D721Med (cell line): Measurements from ENCODE around the gene HUWE1.

Experiments used
- DNase-seq: peaks from one replicate; pipeline ENCODE4 v3.0.0; 2011; ENCODE audit warnings: low spot score; ENCODE audit not compliant: insufficient read length
- FAIRE-seq: peaks from 2 replicates; lab custom pipeline; 2011; peaks lifted over from hg19 to GRCh38; lab: Jason Lieb, UNC
- TF ChIP-seq, protein P1 (sequence below): IDR thresholded peaks from 2 replicates; pipeline ENCODE4 v1.5.1; 2012; ENCODE audit warnings: mild to moderate bottlenecking, control low read depth; ENCODE audit not compliant: insufficient read depth; ENCODE audit errors: missing control alignments

HUWE1 gene

DNA sequence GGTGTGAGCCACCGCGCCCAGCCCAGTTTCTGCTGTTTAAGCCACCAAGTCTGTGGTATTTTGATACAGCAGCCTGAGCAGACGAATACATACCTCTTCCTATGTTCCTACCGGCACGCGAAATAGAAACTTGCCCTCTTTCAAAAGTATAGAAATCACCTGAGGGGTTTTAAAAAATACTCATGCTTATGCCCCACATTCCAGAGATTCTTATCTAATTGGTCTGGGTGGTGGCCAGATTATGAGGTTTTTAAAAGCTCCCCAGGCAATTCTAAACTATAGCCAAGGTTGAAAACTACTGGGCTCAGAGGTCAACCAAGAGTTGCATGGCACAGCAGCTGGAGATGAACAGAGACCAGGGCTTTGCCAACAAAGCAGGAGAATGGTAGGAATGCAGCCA is 24.9 kb upstream of the HUWE1 start:
- no peak for FAIRE-seq

DNA sequence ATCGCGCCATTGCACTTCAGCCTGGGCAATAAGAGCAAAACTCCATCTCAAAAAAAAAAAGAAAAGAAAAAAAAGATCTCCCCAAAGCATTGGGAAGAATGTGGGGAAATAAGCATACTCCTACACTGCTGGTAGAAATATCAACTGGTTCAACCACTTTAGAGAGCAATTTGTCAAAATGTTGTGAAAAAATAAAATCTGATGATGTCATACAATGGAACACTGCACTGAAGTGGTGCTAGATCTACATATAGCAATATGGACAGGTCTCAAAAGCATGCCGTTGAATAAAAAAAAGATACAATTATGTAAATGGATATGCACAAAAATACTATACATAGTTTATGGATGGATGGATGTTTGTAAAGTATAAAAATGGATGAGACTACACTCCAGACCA is 18.3 kb upstream of the HUWE1 start:
- DNase-seq = no peak
- TF ChIP-seq, protein P1, sequence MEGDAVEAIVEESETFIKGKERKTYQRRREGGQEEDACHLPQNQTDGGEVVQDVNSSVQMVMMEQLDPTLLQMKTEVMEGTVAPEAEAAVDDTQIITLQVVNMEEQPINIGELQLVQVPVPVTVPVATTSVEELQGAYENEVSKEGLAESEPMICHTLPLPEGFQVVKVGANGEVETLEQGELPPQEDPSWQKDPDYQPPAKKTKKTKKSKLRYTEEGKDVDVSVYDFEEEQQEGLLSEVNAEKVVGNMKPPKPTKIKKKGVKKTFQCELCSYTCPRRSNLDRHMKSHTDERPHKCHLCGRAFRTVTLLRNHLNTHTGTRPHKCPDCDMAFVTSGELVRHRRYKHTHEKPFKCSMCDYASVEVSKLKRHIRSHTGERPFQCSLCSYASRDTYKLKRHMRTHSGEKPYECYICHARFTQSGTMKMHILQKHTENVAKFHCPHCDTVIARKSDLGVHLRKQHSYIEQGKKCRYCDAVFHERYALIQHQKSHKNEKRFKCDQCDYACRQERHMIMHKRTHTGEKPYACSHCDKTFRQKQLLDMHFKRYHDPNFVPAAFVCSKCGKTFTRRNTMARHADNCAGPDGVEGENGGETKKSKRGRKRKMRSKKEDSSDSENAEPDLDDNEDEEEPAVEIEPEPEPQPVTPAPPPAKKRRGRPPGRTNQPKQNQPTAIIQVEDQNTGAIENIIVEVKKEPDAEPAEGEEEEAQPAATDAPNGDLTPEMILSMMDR = no peak
- FAIRE-seq = no peak

More for the DNA sequence above, 24.9 kb upstream of the HUWE1 start:
- DNase-seq = no peak
- TF ChIP-seq, protein P1 = no peak

DNA sequence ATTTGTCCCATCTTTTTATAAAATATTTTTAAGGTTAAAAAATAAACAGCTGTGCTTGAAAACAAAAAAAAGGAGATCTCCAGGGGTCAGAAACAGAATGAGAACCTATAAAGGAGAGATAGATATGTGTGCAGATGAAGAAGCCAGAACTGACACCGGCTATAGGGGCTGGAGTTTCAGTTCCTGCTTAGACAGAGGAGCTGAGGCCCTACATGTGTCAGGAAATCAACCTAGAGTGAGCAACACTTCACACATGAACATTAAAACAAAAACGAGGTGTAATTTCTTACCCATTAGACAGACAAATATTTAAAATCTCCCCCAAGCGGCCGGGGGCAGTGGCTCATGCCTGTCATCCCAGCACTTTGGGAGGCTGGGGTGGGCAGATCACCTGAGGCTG is 17.8 kb upstream of the HUWE1 start:
- FAIRE-seq (no peak), DNase-seq (no peak)
- TF ChIP-seq, protein P1 = no peak

DNA sequence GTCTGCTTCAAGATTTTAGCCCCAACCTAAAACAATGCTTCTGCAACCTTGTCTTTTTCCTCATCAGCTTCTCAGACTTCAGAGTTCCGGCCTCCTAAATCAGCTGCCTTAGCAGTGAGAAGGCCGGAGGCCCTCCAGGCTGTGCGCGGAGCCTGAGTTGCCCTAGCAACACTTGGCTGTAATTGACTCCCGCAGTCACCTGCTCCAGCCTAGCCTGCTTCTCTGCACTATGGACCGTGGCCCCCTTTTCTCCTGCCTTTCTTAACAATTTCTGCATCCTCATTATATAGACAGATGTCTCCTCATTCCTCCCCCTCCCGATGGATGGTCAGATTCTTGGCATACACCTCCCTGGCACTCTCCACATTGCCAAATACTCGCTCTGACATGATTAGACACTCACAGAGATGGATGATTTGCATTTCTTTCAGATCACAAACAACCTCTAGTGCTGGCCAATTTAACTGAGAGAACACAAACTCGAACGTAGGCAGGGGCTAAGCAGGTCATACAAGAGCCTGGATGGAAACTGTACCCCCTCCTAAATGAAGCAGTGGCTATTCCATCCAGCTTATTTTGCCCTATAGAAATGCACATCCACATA is 9.5 kb upstream of the HUWE1 start:
- FAIRE-seq (no peak), DNase-seq (no peak)
- TF ChIP-seq, protein P1 = no peak

DNA sequence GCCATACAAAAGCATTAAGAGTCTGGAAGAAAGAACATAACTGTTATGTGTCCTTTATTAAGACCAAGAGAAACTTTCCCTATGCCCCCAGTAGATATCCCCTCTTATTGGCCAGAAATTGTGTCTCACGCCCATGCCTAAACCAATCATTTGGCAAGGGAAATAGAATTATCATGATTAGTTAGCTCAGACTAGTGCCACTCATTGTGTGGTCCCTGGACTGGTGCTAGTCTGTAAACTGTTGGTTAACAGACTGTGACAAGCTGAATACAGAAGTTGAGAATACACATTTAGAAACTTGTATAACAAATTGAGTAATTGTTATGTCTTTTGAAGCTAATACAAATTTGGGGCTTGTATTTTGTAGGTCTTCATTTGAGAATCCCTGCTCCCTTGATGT is 8.1 kb upstream of the HUWE1 start:
- FAIRE-seq (no peak), DNase-seq (no peak)
- TF ChIP-seq, protein P1 = no peak

DNA sequence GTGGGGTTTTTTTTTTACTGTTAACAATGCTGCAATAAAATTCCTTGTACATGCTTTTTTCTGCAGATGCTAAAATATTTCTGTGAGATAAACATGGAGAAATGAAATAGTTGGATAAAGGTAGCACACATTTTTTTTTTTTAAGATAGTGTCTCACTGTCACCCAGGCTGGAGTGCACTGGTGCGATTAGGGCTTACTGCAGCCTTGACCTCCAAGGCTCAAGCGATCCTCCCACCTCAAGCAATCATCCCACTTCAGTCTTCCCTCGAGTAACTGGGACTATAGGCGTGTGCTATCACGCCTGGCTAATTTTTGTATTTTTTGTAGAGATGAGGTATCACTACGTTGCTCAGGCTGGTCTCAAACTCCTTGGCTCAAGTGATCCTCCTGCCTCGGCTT is 1.8 kb upstream of the HUWE1 start:
- FAIRE-seq (no peak), DNase-seq (no peak)
- TF ChIP-seq, protein P1 = no peak

DNA sequence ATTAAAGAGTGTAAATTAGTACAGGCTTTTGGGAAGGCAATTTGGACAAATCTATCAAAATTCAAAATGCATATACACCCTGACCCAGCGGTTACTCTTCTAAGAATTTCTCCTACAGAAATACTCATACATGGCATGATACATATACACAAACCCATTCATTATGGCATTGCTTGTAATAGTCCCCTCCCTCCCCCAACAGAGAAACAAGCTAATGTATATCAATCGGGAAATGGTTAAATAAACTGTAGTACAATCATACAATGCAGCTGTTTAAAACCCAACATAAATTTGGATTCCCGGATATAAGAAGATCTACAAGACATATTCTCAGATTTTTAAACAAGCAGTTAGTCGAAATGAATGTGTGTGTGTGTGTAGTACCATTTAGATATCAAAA is 808 bp downstream of the HUWE1 start:
- no peak for DNase-seq
- no peak for FAIRE-seq
- TF ChIP-seq, protein P1 = no peak
